HG03060 (cell line): ENCODE measurements around the gene ADH1C.
A peak's percentile ranks its signal among the peaks of the same experiment; 100 is the strongest.
"Not testable (repeated sequence)": the region's sequence is repeated elsewhere in the genome, so short reads cannot be mapped to it uniquely, and the experiment has no call there.

ENCODE experiments used
- ATAC-seq: cut with Tn5 transposase; IDR thresholded peaks from one replicate; pipeline ENCODE4 v1.9.1; 2021; ENCODE audit warnings: low read depth, moderate number of reproducible peaks; ENCODE audit not compliant: unreplicated experiment

Gene ADH1C

GRCh38 chr4:99359480-99360204 lies 7.1 kb upstream of the ADH1C start:
- no peak for ATAC-seq

DNA sequence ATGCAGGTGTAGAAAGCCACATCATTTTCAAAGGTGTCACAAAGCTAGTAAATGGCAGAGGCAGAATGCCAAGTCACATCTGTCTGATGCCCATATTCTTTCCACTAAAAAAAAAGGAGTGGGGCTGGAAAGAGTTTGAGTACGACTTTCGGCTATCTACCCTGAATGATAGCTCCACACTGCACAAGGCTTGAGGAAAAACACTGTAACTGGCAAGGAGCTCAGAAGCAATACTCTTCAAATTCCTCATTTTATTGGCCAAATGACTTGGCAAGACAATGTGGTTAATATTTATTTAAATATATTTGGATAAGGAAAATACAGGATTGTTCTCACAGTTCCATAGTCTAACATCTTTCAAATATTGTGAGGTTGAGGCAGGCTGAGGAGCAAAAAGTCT lies 5.4 kb upstream of the ADH1C start:
- ATAC-seq: no peak

DNA sequence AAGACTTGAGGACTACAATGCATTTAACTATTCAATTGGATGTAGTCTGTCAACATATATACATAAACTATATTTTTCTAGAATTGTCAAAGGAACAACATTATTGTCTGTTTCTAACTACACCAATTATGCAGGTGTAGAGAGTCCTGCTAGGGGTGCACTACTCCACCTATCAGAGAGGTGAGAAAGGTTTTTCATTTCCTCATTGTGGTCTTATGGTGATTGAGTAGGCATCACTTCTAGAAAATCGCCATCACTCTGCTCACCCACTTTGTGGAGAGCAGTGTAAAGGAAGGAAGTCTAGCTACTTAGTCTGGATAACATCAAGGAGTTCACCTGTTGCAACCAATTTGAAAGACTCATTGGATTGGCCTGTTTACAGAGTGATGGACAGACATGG lies 4.4 kb upstream of the ADH1C start:
- peak; percentile 57 for ATAC-seq

- ATAC-seq: not testable (repeated sequence)
Measured at GRCh38 chr4:99356149-99356548, 3.6 kb upstream of the ADH1C start.

DNA sequence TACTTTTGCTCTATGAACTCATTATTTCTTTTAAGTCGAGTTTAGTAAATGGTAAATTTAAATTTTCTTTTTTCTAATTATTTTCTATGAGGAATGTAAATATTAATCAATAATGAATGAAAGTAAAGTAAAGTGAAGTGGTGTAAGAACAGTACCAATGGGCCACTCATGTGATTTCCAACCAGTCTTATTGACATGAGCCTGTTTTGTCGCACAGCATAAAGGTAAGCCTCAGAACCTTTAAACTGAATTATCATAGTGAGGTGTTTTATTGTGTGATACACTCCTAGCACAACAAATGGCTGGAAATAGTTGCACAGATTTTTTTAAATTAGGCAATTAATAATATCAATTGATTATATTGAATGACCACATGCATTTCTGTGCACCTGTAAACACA lies 1.1 kb downstream of the ADH1C start:
- ATAC-seq: no peak

DNA sequence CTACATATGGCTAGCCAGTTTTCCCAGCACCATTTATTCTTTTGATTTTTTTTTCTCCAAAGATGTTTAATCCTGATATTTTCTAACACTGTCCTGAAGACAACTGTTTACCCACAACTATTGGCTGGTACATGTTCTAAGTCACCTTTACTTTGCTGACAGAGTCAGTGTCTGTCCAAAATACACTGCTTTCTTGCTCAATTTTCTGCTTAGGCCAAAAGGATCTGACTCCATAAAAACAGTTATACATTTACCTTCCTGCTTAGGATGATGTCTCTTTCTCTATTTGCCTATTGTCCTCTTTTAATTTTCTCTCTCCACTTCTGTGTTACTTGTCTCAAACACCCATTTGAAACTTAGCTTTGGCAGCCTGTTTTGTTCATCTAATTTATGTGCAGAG lies 3.2 kb downstream of the ADH1C start:
- no peak for ATAC-seq

- not testable (repeated sequence) for ATAC-seq
Measured at GRCh38 chr4:99342624-99343023, 9.9 kb downstream of the ADH1C start.

GRCh38 chr4:99341426-99341825 lies 11.1 kb downstream of the ADH1C start:
- ATAC-seq: no peak

GRCh38 chr4:99339172-99339571 lies 13.4 kb downstream of the ADH1C start:
- ATAC-seq: no peak

DNA sequence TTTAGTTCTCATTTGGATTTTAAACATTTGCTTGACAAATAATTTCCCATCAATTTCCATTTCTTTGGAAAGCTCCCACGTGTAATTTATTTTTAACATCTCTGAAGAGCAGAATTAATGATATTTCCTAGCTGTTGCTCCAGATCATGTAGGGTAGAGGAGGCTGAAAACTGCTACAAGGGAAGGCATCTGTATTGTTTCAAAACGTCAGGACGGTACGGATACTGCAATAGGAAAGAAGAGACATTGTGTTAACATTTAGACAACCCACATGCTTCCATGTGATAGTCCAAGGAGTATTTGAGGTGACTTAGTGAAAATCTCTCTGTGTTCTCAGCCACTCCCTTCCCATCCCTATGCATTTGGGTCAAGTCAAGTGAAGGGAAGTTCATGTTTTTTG lies 16.0 kb downstream of the ADH1C start:
- ATAC-seq: no peak

GRCh38 chr4:99334880-99335279 lies 17.7 kb downstream of the ADH1C start:
- no peak for ATAC-seq

- no peak for ATAC-seq
Measured at GRCh38 chr4:99330648-99331047, 21.9 kb downstream of the ADH1C start.

GRCh38 chr4:99329876-99330275 lies 22.7 kb downstream of the ADH1C start:
- ATAC-seq: no peak

DNA sequence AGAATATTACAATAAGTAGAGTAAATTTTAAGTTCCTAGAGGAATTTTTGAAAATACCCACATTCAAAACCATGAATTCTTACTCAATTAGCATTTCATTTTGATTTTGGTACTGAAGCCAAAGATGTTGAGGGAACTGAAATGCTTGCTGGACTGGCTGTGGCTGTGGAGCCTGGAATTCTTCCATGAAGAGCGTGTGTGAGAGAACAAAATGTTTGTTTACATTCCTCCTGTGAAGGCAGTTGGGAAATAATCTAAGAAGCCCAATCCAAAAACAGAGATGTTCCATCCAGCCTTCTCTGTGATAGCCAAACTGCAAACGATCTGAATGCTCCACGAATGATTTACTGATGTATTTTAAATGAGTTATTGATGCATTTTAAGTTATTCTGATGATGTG lies 27.6 kb downstream of the ADH1C start:
- ATAC-seq: no peak

DNA sequence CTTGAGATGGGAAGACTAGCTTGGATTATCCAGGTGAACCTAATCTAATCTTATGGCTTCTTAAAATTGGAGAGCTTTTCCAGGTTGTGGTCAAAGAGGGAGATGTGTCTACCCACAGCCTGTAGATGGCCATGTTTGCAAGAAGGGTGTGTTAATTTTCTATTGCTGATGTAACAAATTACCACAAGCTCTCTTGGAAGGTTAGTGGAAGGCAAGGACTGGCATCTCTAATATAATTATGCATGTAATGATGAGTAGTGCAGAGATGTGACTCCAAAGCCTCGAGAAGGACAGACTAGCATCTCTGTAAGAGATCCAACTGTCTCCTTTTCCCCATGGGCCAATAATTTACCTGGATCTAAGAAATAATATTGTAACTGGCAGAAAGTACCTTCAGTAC lies 28.2 kb downstream of the ADH1C start:
- no peak for ATAC-seq

DNA sequence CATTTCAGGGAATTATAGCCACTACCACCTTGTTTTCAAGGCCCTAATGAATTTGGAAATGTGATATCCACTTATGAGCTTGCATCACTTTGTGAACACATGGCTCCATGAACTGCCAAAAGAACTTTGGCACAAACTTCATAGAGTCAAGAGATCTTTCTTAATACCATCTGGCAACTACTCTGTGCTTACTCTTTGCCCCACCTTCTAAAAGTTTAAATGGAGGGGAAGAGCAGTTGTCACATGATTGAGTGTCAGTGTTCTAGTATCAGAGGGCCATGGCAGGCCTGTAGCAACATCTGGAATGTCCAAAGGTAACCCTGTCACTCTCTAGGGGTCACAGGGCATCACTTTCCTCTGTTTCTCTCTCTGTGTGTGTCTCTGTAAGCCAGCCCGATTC lies 28.8 kb downstream of the ADH1C start:
- ATAC-seq: no peak

DNA sequence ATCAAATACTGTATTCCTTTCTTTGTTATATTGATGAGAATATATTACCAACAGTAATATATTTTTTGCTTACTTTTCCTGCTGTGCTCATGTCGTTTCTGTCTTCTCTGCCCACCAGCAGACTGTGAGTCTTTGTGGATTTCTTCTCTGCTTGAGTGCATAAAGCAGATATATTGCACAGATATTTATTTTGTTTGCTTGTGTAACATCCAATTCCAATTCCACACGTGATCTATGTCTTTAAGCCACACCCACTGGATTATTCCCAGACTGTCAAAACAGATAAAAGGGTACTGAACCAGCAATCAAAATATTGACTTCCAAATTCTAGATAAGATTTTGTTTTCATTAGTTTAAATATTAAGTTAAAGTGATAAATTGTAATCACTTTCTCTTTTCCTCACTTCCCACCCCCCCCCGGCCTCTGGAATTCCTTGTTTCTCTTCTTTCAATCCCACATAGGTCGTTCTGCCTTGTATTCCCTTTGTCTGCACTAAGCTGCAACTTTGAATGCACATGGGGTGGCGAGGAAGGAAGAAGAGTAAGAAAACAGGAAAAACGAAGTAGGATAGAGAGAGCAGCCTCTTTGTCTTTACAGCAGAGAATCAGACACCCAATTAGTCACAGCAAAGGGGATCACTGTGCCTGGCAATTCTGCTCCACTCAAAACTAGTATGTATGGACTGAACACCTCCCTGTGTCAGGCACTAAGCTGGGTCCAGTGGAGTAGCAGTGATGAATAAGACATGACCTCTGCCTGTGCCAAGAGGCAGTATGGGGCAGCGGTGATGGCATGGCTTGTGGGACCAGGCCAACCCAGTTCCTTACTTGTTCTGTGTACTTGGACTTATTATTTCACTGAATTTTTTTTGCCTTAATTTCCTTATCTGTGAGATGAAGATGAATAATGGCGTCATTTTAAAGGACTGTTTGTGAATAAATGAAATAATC lies 31.0 kb downstream of the ADH1C start, which contains the start of gene ADH1B:
ADH1B (minus strand) TSS at position 161 of the 951 bp plus-strand sequence; CDS start at position 91, 70 bp downstream.
- no peak for ATAC-seq

- not testable (repeated sequence) for ATAC-seq
Measured at GRCh38 chr4:99317811-99318210, 34.7 kb downstream of the ADH1C start.

- no peak for ATAC-seq
Measured at GRCh38 chr4:99317354-99317753, 35.2 kb downstream of the ADH1C start.

DNA sequence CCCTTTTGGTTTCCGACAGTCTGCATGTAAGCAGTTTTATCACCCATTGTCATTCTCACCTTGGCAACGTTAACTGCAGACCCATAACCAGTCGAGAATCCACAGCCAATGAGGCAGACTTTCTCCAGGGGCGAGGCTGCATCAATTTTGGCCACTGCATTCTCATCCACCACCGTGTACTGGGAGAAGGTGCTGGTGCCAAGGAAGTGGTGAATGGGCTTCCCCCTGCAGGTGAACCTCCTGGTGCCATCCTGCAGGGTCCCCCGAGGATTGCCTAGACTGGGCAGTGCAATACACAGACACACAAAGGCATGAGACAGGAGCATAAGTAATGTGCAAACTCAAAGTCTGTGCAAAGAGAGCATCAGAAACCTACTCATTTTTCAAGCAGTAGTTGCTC lies 36.7 kb downstream of the ADH1C start:
- ATAC-seq: no peak

DNA sequence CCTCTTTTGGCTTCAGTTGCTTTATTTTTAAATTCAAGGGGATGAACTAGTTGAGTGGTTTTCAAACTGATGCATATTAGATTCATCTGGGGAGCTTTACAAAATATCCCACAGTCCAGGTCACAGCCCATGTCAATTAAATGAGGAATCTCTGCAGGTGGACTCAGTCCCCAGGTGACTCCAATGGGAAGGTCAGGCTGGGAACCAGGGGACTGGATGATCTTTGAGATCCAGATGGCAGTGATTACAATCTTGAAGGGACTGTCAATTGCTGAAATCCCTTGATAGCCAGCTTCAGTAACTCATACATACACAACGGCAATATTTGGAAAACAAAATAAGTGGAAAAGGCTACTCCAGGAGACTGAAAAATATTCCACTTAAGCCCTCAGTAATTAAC lies 38.3 kb downstream of the ADH1C start:
- ATAC-seq: no peak

DNA sequence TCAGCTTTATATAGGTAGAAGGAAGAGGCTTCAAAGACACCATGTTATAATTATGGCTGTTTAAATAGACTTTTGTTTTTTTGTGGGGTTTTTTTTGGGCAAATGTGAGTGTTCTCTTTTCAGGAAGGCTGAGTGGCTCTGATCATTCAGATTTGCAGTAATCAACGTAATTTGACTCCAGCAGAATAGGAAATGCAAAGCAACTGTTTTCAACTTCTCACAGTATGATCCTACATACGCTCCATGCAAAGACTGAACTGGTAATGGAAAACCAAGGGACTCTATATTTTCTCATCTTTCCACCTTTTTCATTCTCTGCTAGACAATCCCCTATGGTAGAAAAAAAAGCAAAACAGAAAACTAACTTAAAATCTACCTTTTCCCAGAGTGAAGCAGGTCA lies 42.2 kb downstream of the ADH1C start:
- ATAC-seq: no peak
